ENCODE measurements around the gene ST6GALNAC1. TPM values are rescaled to one million over a fixed set of nuclear protein-coding genes. Genes with fewer than 3 reads are reported as not detected.
A peak's percentile ranks its signal among the peaks of the same experiment; 100 is the strongest.

The ST6GALNAC1 gene
- total and polyA plus RNA-seq, 2 of the 4 experiments (the other 2 are of a cell fraction): not detected

DNA sequence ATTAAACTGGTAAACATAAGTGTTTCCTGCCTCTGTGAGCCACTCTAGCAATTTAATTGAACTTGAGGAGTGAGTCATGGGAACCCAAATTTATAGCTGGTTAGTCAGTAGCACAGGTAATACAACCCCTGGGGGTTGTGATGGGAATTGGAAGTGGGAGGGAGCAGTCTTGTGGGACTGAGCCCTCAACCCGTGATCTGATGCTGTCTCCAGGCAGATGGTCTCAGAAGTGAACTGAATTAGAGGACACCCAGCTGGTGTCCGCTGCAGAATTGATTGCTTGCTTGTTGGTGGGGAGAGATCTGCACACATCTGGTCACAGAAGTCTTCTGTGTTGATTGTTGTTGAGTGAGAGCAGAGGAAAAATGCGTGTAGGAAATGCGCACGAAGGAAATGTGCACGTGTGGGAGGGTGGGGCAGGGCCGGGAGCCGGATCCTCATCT is 50.2 kb downstream of the ST6GALNAC1 start:
- no peaks in the 10 kb centered on the region for H3K36me3 ChIP-seq (ENCODE audit: control insufficient read depth, insufficient read depth, low read length)
- H2AK9ac ChIP-seq (replicated peaks; ENCODE audit: low read depth, low read length, poor library complexity): no peak overlapping the region
- H2BK5ac ChIP-seq (ENCODE audit: low read depth, low read length, poor library complexity, severe bottlenecking): no peak overlapping the region
- H3K4me2 ChIP-seq (ENCODE audit: low read depth, low read length): no peak overlapping the region
- in situ Hi-C loops (cut with MboI; ENCODE audit: low sequenced_read_pairs) (no loop called here), intact Hi-C loops (cut with micrococcal nuclease) (no loop called here), dilution Hi-C loops (cut with HindIII; ENCODE audit: low sequenced_read_pairs, unreplicated experiment) (no loop called here)
- H2BK15ac ChIP-seq (ENCODE audit: low read depth, low read length): no peak overlapping the region
- H2BK120ac ChIP-seq (ENCODE audit: low read depth, low read length): no peak overlapping the region
- peak; percentile 31 for DNase-seq
- no peak overlapping the region for H2BK20ac ChIP-seq (ENCODE audit: low read depth, low read length)
- H3K9ac ChIP-seq (ENCODE audit: low read depth, low read length): no peak overlapping the region
- WGBS, 2 experiments (ENCODE audit: extremely low coverage in 2 of 2, insufficient read length in 1 of 2): 0% methylated on average over 1 of the region's 8 CpGs; no CpG with 5 or more reads in 1 of the 2 experiments
- no peaks in the 10 kb centered on the region for H3K9me1 ChIP-seq (ENCODE audit: insufficient read depth, low read length)
- H3K4ac ChIP-seq (ENCODE audit: low read depth, low read length): no peak overlapping the region
- H4K91ac ChIP-seq (ENCODE audit: insufficient read depth, low read depth, low read length): no peak overlapping the region
- no peak overlapping the region for H4K5ac ChIP-seq (ENCODE audit: low read depth, low read length)
- no peak overlapping the region for H2AK5ac ChIP-seq (ENCODE audit: low read depth, low read length)
- H3K14ac ChIP-seq (replicated peaks; ENCODE audit: low read depth, low read length): no peak overlapping the region
- H3K27ac ChIP-seq (ENCODE audit: insufficient read depth, low read length): no peak overlapping the region
- no TSS peak for BruUV-seq (replicated peaks)
- H4K20me1 ChIP-seq (ENCODE audit: insufficient read depth, low read length): no peaks in the 10 kb centered on the region
- CTCF ChIA-PET: no interaction called here
- H3K23ac ChIP-seq (ENCODE audit: low read depth, low read length): no peak overlapping the region
- H3K4me1 ChIP-seq (ENCODE audit: control insufficient read depth, insufficient read depth, low read length): no peaks in the 10 kb centered on the region; the same call in 1 of the 2 replicates
- TF ChIP-seq MAZ (IDR thresholded peaks at IDR 0.05; ENCODE audit: borderline replicate concordance, low read depth, low read length) (no peak), RCOR1 (IDR thresholded peaks at IDR 0.05; ENCODE audit: insufficient replicate concordance, low read length) (no peak), NFE2L2 (IDR thresholded peaks at IDR 0.05; ENCODE audit: low read depth, low read length) (no peak), BHLHE40 (IDR thresholded peaks at IDR 0.05; ENCODE audit: low read depth, low read length) (no peak), CEBPB (IDR thresholded peaks at IDR 0.05; ENCODE audit: low read depth, low read length) (no peak), RAD21 (IDR thresholded peaks at IDR 0.05; ENCODE audit: low read length) (no peak), MAFK (IDR thresholded peaks at IDR 0.05; ENCODE audit: low read depth, low read length) (no peak), SMC3 (IDR thresholded peaks at IDR 0.05; ENCODE audit: low read depth, low read length) (no peak), CHD1 (IDR thresholded peaks at IDR 0.05; ENCODE audit: low read depth, low read length) (no peak), FOS (IDR thresholded peaks at IDR 0.05; ENCODE audit: low read depth, low read length) (no peak), RFX5 (IDR thresholded peaks at IDR 0.05; ENCODE audit: low read depth, low read length) (no peak)
- TF ChIP-seq, protein P1, sequence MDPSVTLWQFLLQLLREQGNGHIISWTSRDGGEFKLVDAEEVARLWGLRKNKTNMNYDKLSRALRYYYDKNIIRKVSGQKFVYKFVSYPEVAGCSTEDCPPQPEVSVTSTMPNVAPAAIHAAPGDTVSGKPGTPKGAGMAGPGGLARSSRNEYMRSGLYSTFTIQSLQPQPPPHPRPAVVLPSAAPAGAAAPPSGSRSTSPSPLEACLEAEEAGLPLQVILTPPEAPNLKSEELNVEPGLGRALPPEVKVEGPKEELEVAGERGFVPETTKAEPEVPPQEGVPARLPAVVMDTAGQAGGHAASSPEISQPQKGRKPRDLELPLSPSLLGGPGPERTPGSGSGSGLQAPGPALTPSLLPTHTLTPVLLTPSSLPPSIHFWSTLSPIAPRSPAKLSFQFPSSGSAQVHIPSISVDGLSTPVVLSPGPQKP (IDR thresholded peaks at IDR 0.05; ENCODE audit: borderline replicate concordance, low read depth, low read length): no peak
- TF ChIP-seq, protein P2, sequence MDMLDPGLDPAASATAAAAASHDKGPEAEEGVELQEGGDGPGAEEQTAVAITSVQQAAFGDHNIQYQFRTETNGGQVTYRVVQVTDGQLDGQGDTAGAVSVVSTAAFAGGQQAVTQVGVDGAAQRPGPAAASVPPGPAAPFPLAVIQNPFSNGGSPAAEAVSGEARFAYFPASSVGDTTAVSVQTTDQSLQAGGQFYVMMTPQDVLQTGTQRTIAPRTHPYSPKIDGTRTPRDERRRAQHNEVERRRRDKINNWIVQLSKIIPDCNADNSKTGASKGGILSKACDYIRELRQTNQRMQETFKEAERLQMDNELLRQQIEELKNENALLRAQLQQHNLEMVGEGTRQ (IDR thresholded peaks at IDR 0.05; ENCODE audit: low read depth, low read length): no peak
- H3K18ac ChIP-seq (ENCODE audit: low read depth, low read length): no peak overlapping the region
- H3K27me3 ChIP-seq (ENCODE audit: control insufficient read depth, insufficient read depth, low read length): peaks cover 3% of the 10 kb centered on the region; the same call in 1 of the 2 replicates
- no peaks in the 10 kb centered on the region for H3K79me1 ChIP-seq (ENCODE audit: low read depth in 1 of 2, low read length in 2 of 2)
- H2AFZ ChIP-seq (replicated peaks; ENCODE audit: low read length, poor library complexity): no peak overlapping the region
- no peak for ATAC-seq (ENCODE audit: low read depth)
- H4K8ac ChIP-seq (ENCODE audit: low read depth in 2 of 2, low read length in 2 of 2): no peak overlapping the region
- POLR2A ChIA-PET (ENCODE audit: unreplicated experiment): interaction anchor here (0.6 kb wide), 1 partner anchor 133 kb away, joined by 3 read pairs; the partner anchor contains the start of genes JMJD6 and METTL23
- 0 out of 2 replicates have a peak, but pooled peaks cover 2% of the 10 kb centered on the region for H3K9me3 ChIP-seq (ENCODE audit: control insufficient read depth, insufficient read depth, low read length)
- H3K56ac ChIP-seq (ENCODE audit: extremely low read depth, insufficient read depth, low read length): no peak overlapping the region
- no peak overlapping the region for H3K4me3 ChIP-seq (ENCODE audit: insufficient read depth, low read depth, low read length)
